Mesenchymal stem cell (in vitro differentiated cells and primary cell): ENCODE measurements around the gene ANKMY1.

Experiments
- DNase-seq: peaks from one replicate; pipeline ENCODE4 v3.0.0-alpha.2; 2013
- H2AFZ ChIP-seq: one replicate; pipeline ENCODE4 v1.6.1; 2013; ENCODE audit warnings: low read depth, mild to moderate bottlenecking, control low read depth, inconsistent platforms, low read length, moderate library complexity
- H2AK5ac ChIP-seq: 2 replicates; pipeline ENCODE4 v1.6.1; 2013; ENCODE audit warnings: low read length, moderate library complexity, mild to moderate bottlenecking, inconsistent platforms; ENCODE audit not compliant: severe bottlenecking
- H2BK120ac ChIP-seq: one replicate; pipeline ENCODE4 v1.6.1; 2013; ENCODE audit warnings: low read depth, mild to moderate bottlenecking, inconsistent platforms, low read length, moderate library complexity
- H2BK12ac ChIP-seq, 2 experiments: one replicate each; pipeline ENCODE4 v1.6.1; 2013; ENCODE audit warnings: inconsistent platforms in 2 of 2, low read length in 2 of 2, mild to moderate bottlenecking in 2 of 2, moderate library complexity in 2 of 2, control low read depth in 1 of 2
- H2BK15ac ChIP-seq: one replicate; pipeline ENCODE4 v1.6.1; 2013; ENCODE audit warnings: mild to moderate bottlenecking, low read depth, inconsistent platforms; ENCODE audit not compliant: poor library complexity, severe bottlenecking
- H2BK5ac ChIP-seq: 2 replicates; pipeline ENCODE4 v1.6.1; 2013; ENCODE audit warnings: low read depth, mild to moderate bottlenecking, low read length, control low read depth, inconsistent platforms; ENCODE audit not compliant: poor library complexity, severe bottlenecking
- H3K14ac ChIP-seq, 2 experiments: one replicate each; pipeline ENCODE4 v1.6.1; 2013; ENCODE audit warnings: inconsistent platforms in 2 of 2, low read length in 2 of 2, control low read depth in 1 of 2, mild to moderate bottlenecking in 1 of 2, moderate library complexity in 1 of 2
- H3K18ac ChIP-seq, 2 experiments: one replicate each; pipeline ENCODE4 v1.6.1; 2013; ENCODE audit warnings: inconsistent platforms in 2 of 2, low read length in 2 of 2, control low read depth in 1 of 2, low read depth in 1 of 2, mild to moderate bottlenecking in 1 of 2
- H3K23ac ChIP-seq, 2 experiments: one replicate each; pipeline ENCODE4 v1.6.1; 2013; ENCODE audit warnings: inconsistent platforms in 2 of 2, low read length in 2 of 2, mild to moderate bottlenecking in 2 of 2, moderate library complexity in 2 of 2, control low read depth in 1 of 2
- H3K27ac ChIP-seq: 2 replicates; pipeline ENCODE4 v1.5.1; 2013; ENCODE audit warnings: mild to moderate bottlenecking, moderate library complexity, low read length, control low read depth, inconsistent platforms; ENCODE audit not compliant: poor library complexity, severe bottlenecking
- H3K27me3 ChIP-seq, 2 experiments: 2 replicates each; pipeline versions ENCODE4 v1.6.1 to v1.7.0; 2013; ENCODE audit warnings: low read length in 2 of 2, mild to moderate bottlenecking in 2 of 2, moderate library complexity in 2 of 2, control low read depth in 1 of 2, inconsistent platforms in 1 of 2; ENCODE audit not compliant: control insufficient read depth in 1 of 2, insufficient read depth in 1 of 2
- H3K36me3 ChIP-seq, 2 experiments: 2 replicates each; pipeline versions ENCODE4 v1.6.1 to v1.7.0; 2013; ENCODE audit warnings: low read length in 2 of 2, control low read depth in 1 of 2, inconsistent platforms in 1 of 2, low read depth in 1 of 2, mild to moderate bottlenecking in 1 of 2; ENCODE audit not compliant: insufficient read depth in 2 of 2, control insufficient read depth in 1 of 2
- H3K4ac ChIP-seq, 2 experiments: one replicate each; pipeline ENCODE4 v1.6.1; 2013; ENCODE audit warnings: inconsistent platforms in 2 of 2, low read length in 2 of 2, mild to moderate bottlenecking in 2 of 2, moderate library complexity in 2 of 2, control low read depth in 1 of 2, low read depth in 1 of 2
- H3K4me1 ChIP-seq: 2 replicates; pipeline ENCODE4 v1.6.1; 2013; ENCODE audit warnings: low read depth, low read length, control low read depth; ENCODE audit not compliant: control insufficient read depth, insufficient read depth
- H3K4me2 ChIP-seq: 2 replicates; pipeline ENCODE4 v1.6.1; 2013; ENCODE audit warnings: low read length, mild to moderate bottlenecking, inconsistent platforms; ENCODE audit not compliant: poor library complexity, severe bottlenecking
- H3K4me3 ChIP-seq, 2 experiments: 2 replicates each; pipeline versions ENCODE4 v1.5.1 to v1.7.0; 2013; ENCODE audit warnings: low read length in 2 of 2, mild to moderate bottlenecking in 2 of 2, control low read depth in 1 of 2, low read depth in 1 of 2; ENCODE audit not compliant: insufficient read depth in 1 of 2
- H3K79me1 ChIP-seq: replicated peaks from 2 replicates; pipeline ENCODE4 v1.6.1; 2013; ENCODE audit warnings: mild to moderate bottlenecking, control low read depth, low read length, inconsistent platforms; ENCODE audit not compliant: poor library complexity, severe bottlenecking
- H3K9ac ChIP-seq: 2 replicates; pipeline ENCODE4 v1.7.0; 2013; ENCODE audit warnings: mild to moderate bottlenecking, low read length, moderate library complexity
- H3K9me3 ChIP-seq: 2 replicates; pipeline ENCODE4 v1.7.0; 2013; ENCODE audit warnings: mild to moderate bottlenecking, low read length; ENCODE audit not compliant: control insufficient read depth
- H4K8ac ChIP-seq: one replicate; pipeline ENCODE4 v1.6.1; 2013; ENCODE audit warnings: inconsistent platforms, mild to moderate bottlenecking, low read length, moderate library complexity
- H4K91ac ChIP-seq: one replicate; pipeline ENCODE4 v1.6.1; 2013; ENCODE audit warnings: mild to moderate bottlenecking, low read length, inconsistent platforms
- WGBS: methylation state at CpG from one replicate; pipeline ENCODE4 v1.1.7; 2013; ENCODE audit warnings: mixed read lengths; 5-methylcytosine and 5-hydroxymethylcytosine counted together

Gene ANKMY1

GRCh38 chr2:240514631-240515030, 43.2 kb downstream of the ANKMY1 start:
- H3K23ac ChIP-seq: no peak overlapping the region
- no peak overlapping the region for H3K27ac ChIP-seq
- no peak overlapping the region for H2AFZ ChIP-seq
- H3K9ac ChIP-seq: peak overlapping the region; percentile 77
- no peaks in the 10 kb centered on the region for H3K9me3 ChIP-seq
- H3K14ac ChIP-seq: no peak overlapping the region
- no peak overlapping the region for H3K4ac ChIP-seq
- H3K36me3 ChIP-seq: peaks cover 5 to 11% of the 10 kb centered on the region in 2 experiments
- H3K4me2 ChIP-seq: no peak overlapping the region
- DNase-seq: no peak
- H3K27me3 ChIP-seq: no peaks in the 10 kb centered on the region
- no peak overlapping the region for H2AK5ac ChIP-seq
- no peak overlapping the region for H2BK120ac ChIP-seq
- H2BK15ac ChIP-seq: no peak overlapping the region
- WGBS: 100% methylated on average over 2 of the region's 2 CpGs
- no peak overlapping the region for H3K4me3 ChIP-seq
- H4K8ac ChIP-seq: no peak overlapping the region
- H2BK12ac ChIP-seq: no peak overlapping the region
- H3K4me1 ChIP-seq: peaks cover 6% of the 10 kb centered on the region
- H3K18ac ChIP-seq: no peak overlapping the region
- no peak overlapping the region for H4K91ac ChIP-seq
- H2BK5ac ChIP-seq: no peak overlapping the region
- no peaks in the 10 kb centered on the region for H3K79me1 ChIP-seq

- no peaks in the 10 kb centered on the region for H3K9me3 ChIP-seq
- H3K27ac ChIP-seq: no peak overlapping the region
- H3K9ac ChIP-seq: peak overlapping the region; percentile 77
- no peak overlapping the region for H2BK5ac ChIP-seq
- peak; percentile 74 for DNase-seq
- H3K14ac ChIP-seq: peak overlapping the region in 1 of 2 experiments; percentile 44
- H4K8ac ChIP-seq: no peak overlapping the region
- H3K27me3 ChIP-seq: no peaks in the 10 kb centered on the region
- no peak overlapping the region for H2AFZ ChIP-seq
- H2BK12ac ChIP-seq: no peak overlapping the region
- no peaks in the 10 kb centered on the region for H3K79me1 ChIP-seq
- no peak overlapping the region for H4K91ac ChIP-seq
- H3K18ac ChIP-seq: no peak overlapping the region
- no peak overlapping the region for H3K4me3 ChIP-seq
- WGBS: 60% methylated on average over 9 of the region's 13 CpGs
- H3K36me3 ChIP-seq: peaks cover 9 to 13% of the 10 kb centered on the region in 2 experiments
- peaks cover 6% of the 10 kb centered on the region for H3K4me1 ChIP-seq
- no peak overlapping the region for H2AK5ac ChIP-seq
- no peak overlapping the region for H2BK15ac ChIP-seq
- H3K4ac ChIP-seq: no peak overlapping the region
- no peak overlapping the region for H3K4me2 ChIP-seq
- no peak overlapping the region for H2BK120ac ChIP-seq
- no peak overlapping the region for H3K23ac ChIP-seq
These were observed 44.1 kb downstream of the ANKMY1 start for GRCh38 chr2:240513549-240514287.

DNA sequence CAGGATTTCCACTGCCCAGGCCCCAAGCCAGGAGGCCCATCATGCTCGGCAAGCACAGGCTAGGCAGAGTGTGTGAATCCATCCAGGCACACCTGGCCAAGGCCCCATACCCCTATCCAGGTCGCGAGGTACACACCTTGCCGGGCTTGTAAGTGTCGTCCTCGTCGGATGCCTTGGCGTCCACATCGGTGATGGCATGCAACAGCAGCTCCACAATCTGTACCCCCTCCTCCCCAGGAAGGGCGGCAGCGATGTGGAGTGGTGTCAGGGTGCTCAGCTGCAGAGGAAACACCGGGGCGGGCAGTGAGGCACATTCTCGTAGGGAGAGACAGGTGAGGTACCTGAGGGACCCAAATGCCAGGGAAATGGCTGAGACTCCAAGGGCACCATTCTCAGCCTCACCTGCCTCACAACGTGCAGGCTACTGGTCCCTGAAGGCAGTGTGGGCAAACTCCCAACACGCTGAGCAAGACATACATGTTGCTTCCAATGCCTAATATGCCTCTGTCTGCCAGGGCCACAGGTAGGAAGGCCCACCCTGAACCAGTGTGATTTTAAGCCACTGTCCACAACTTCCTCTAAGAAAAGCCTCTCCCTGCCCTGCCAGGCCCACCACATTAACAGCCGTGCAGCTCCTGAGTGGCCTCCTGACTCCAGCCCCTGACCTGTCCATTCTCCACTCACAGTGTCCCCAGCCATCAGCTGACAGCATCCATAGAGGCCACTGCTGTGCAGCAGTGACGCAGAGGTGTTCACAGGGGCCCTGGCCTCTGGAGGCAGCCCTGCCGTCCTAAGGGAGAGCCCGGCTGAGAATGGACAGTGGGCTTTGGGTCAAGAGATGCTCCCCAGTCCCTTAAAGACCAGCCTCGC, 44.9 kb downstream of the ANKMY1 start:
- H4K91ac ChIP-seq: peak overlapping the region; percentile 25
- H2BK120ac ChIP-seq: no peak overlapping the region
- no peaks in the 10 kb centered on the region for H3K27me3 ChIP-seq
- no peak overlapping the region for H3K14ac ChIP-seq
- no peak overlapping the region for H3K4me2 ChIP-seq
- H2AFZ ChIP-seq: no peak overlapping the region
- no peaks in the 10 kb centered on the region for H3K79me1 ChIP-seq
- H2BK12ac ChIP-seq: no peak overlapping the region
- H2BK5ac ChIP-seq: no peak overlapping the region
- H3K36me3 ChIP-seq: peaks cover 10 to 13% of the 10 kb centered on the region in 2 experiments
- H3K9me3 ChIP-seq: no peaks in the 10 kb centered on the region
- H2AK5ac ChIP-seq: no peak overlapping the region
- WGBS: 93% methylated on average over 21 of the region's 21 CpGs
- DNase-seq: no peak
- no peak overlapping the region for H3K9ac ChIP-seq
- no peak overlapping the region for H3K4ac ChIP-seq
- H4K8ac ChIP-seq: no peak overlapping the region
- H3K4me3 ChIP-seq: no peak overlapping the region
- peaks cover 6% of the 10 kb centered on the region for H3K4me1 ChIP-seq
- no peak overlapping the region for H2BK15ac ChIP-seq
- no peak overlapping the region for H3K27ac ChIP-seq
- H3K23ac ChIP-seq: no peak overlapping the region
- no peak overlapping the region for H3K18ac ChIP-seq

GRCh38 chr2:240512109-240512485, 45.7 kb downstream of the ANKMY1 start:
- no peak overlapping the region for H3K14ac ChIP-seq
- WGBS: 97% methylated on average over 11 of the region's 11 CpGs
- H3K9ac ChIP-seq: no peak overlapping the region
- H3K18ac ChIP-seq: no peak overlapping the region
- H2BK120ac ChIP-seq: no peak overlapping the region
- no peak overlapping the region for H2AK5ac ChIP-seq
- peaks cover 6% of the 10 kb centered on the region for H3K4me1 ChIP-seq
- H2AFZ ChIP-seq: no peak overlapping the region
- H3K4me3 ChIP-seq: no peak overlapping the region
- no peak overlapping the region for H3K23ac ChIP-seq
- H4K91ac ChIP-seq: no peak overlapping the region
- H2BK5ac ChIP-seq: no peak overlapping the region
- no peak overlapping the region for H3K4me2 ChIP-seq
- no peak for DNase-seq
- H3K27ac ChIP-seq: no peak overlapping the region
- peaks cover 10 to 13% of the 10 kb centered on the region in 2 experiments for H3K36me3 ChIP-seq
- H3K79me1 ChIP-seq: no peaks in the 10 kb centered on the region
- no peak overlapping the region for H2BK12ac ChIP-seq
- H2BK15ac ChIP-seq: no peak overlapping the region
- H4K8ac ChIP-seq: peak overlapping the region; percentile 9
- no peak overlapping the region for H3K4ac ChIP-seq
- no peaks in the 10 kb centered on the region for H3K27me3 ChIP-seq
- H3K9me3 ChIP-seq: no peaks in the 10 kb centered on the region
